OCI-LY3 (cell line): Measurements from ENCODE around the gene SERPINI1.

ENCODE experiments used
- EZH2phosphoT487 ChIP-seq: fragments of 200-600 bp; shearing (Covaris generic); IDR thresholded peaks from 2 replicates; pipeline ENCODE4 v1.6.1; 2018; ENCODE audit warnings: antibody characterized with exemption, mixed run types, low read depth
- TF ChIP-seq, protein P1 (sequence below): fragments of 200-600, 300-600 bp; sonication (generic); IDR thresholded peaks from 2 replicates; pipeline ENCODE4 v1.5.1; 2014; ENCODE audit warnings: antibody characterized with exemption, low read length, low read depth

DNA sequence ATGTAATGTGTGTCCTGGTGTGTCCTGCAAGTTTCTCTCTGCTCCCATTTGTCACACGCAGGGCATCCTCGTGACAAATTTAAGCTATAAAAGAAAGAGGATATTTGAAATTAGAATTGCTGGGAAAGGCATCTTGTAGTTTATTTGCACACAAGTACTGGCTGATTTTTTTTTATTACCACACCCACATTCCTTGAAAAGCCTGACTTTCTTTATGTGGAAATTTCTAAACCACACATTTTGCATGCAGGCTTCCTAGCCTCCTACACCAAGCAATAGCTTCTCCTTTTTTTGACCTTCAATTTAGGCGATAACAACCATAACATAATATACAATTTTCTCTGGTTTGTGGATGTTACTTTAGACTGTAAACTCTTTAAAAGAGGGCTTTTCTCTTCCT lies 126.1 kb downstream of the SERPINI1 start:
- TF ChIP-seq, protein P1, sequence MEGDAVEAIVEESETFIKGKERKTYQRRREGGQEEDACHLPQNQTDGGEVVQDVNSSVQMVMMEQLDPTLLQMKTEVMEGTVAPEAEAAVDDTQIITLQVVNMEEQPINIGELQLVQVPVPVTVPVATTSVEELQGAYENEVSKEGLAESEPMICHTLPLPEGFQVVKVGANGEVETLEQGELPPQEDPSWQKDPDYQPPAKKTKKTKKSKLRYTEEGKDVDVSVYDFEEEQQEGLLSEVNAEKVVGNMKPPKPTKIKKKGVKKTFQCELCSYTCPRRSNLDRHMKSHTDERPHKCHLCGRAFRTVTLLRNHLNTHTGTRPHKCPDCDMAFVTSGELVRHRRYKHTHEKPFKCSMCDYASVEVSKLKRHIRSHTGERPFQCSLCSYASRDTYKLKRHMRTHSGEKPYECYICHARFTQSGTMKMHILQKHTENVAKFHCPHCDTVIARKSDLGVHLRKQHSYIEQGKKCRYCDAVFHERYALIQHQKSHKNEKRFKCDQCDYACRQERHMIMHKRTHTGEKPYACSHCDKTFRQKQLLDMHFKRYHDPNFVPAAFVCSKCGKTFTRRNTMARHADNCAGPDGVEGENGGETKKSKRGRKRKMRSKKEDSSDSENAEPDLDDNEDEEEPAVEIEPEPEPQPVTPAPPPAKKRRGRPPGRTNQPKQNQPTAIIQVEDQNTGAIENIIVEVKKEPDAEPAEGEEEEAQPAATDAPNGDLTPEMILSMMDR, result no peak
- no peak for TF ChIP-seq EZH2phosphoT487
